SK-N-SH treated with all-trans-retinoic acid at 6 μM for 48 hours (cell line): Measurements from ENCODE around the gene SPINK4.

Experiments
- ATAC-seq: fragments of 200-7000 bp; cut with Tn5 transposase; 3 replicates; pipeline ENCODE4 v1.9.1; 2020; ENCODE audit warnings: mild to moderate bottlenecking, moderate library complexity
- ARNTL ChIP-seq: fragments of 450-650 bp; formaldehyde crosslinking; IDR thresholded peaks from 2 replicates; pipeline ENCODE4 v1.5.0; 2020; ENCODE audit warnings: low read depth, mild to moderate bottlenecking, moderate library complexity, borderline replicate concordance
- BACH2 ChIP-seq: fragments of 250-450 bp; sonication (Bioruptor Pico); IDR thresholded peaks from 2 replicates; pipeline ENCODE4 v1.9.0; 2021; ENCODE audit warnings: mild to moderate bottlenecking, borderline replicate concordance
- CREB5 ChIP-seq: fragments of 250-450 bp; sonication (Bioruptor Pico); IDR thresholded peaks from 2 replicates; pipeline ENCODE4 v1.5.1; 2020; ENCODE audit warnings: low read depth, mild to moderate bottlenecking, moderate library complexity
- CSDC2 ChIP-seq: fragments of 250-450 bp; sonication (Bioruptor Pico); IDR thresholded peaks from 2 replicates; pipeline ENCODE4 v1.5.0; 2020; ENCODE audit warnings: mild to moderate bottlenecking, moderate library complexity
- CSRNP3 ChIP-seq: fragments of 250-450 bp; sonication (Bioruptor Pico); IDR thresholded peaks from 2 replicates; pipeline ENCODE4 v1.5.1; 2021; ENCODE audit warnings: mild to moderate bottlenecking, moderate library complexity
- GLIS3 ChIP-seq: fragments of 250-450 bp; sonication (Bioruptor Pico); IDR thresholded peaks from 2 replicates; pipeline ENCODE4 v1.5.0; 2020; ENCODE audit warnings: mild to moderate bottlenecking, moderate library complexity
- ISL1 ChIP-seq: fragments of 250-450 bp; sonication (Bioruptor Pico); IDR thresholded peaks from 2 replicates; pipeline ENCODE4 v2.1.2; 2022; ENCODE audit warnings: mild to moderate bottlenecking, moderate library complexity
- PATZ1 ChIP-seq: fragments of 250-450 bp; sonication (Bioruptor Pico); IDR thresholded peaks from 2 replicates; pipeline ENCODE4 v1.8.0; 2020; ENCODE audit warnings: mild to moderate bottlenecking, moderate library complexity, borderline replicate concordance
- POU6F1 ChIP-seq: fragments of 250-450 bp; sonication (Bioruptor Pico); IDR thresholded peaks from 2 replicates; pipeline ENCODE4 v1.8.0; 2021; ENCODE audit warnings: low read depth, mild to moderate bottlenecking, moderate library complexity, borderline replicate concordance
- PPARA ChIP-seq: fragments of 250-450 bp; sonication (Bioruptor Pico); IDR thresholded peaks from 2 replicates; pipeline ENCODE4 v1.5.0; 2020; ENCODE audit warnings: mild to moderate bottlenecking, borderline replicate concordance
- RARB ChIP-seq: fragments of 250-450 bp; sonication (Bioruptor Pico); IDR thresholded peaks from 2 replicates; pipeline ENCODE4 v1.8.0; 2021; ENCODE audit warnings: mild to moderate bottlenecking, moderate library complexity
- SNAI2 ChIP-seq: fragments of 250-450 bp; sonication (Bioruptor Pico); IDR thresholded peaks from 2 replicates; pipeline ENCODE4 v1.5.0; 2020; ENCODE audit warnings: mild to moderate bottlenecking, moderate library complexity
- TOX ChIP-seq: fragments of 250-450 bp; sonication (Bioruptor Pico); IDR thresholded peaks from 2 replicates; pipeline ENCODE4 v1.8.0; 2021; ENCODE audit warnings: mild to moderate bottlenecking, moderate library complexity, borderline replicate concordance
- TSHZ2 ChIP-seq: fragments of 250-450 bp; sonication (Bioruptor Pico); IDR thresholded peaks from 2 replicates; pipeline ENCODE4 v1.5.0; 2020; ENCODE audit warnings: mild to moderate bottlenecking, moderate library complexity
- ZC3H10 ChIP-seq: fragments of 250-450 bp; sonication (Bioruptor Pico); IDR thresholded peaks from 2 replicates; pipeline ENCODE4 v1.5.1; 2021; ENCODE audit warnings: mild to moderate bottlenecking, moderate library complexity
- ZFP3 ChIP-seq: fragments of 250-450 bp; sonication (Bioruptor Pico); IDR thresholded peaks from 2 replicates; pipeline ENCODE4 v1.5.0; 2020; ENCODE audit warnings: mild to moderate bottlenecking, moderate library complexity
- ZFP30 ChIP-seq: fragments of 450-650 bp; formaldehyde crosslinking; IDR thresholded peaks from 2 replicates; pipeline ENCODE4 v1.5.0; 2022; ENCODE audit warnings: mild to moderate bottlenecking, moderate library complexity
- ZNF565 ChIP-seq: fragments of 450-650 bp; formaldehyde crosslinking; conservative IDR thresholded peaks from 2 replicates; pipeline ENCODE4 v1.5.0; 2020; ENCODE audit warnings: low read depth, mild to moderate bottlenecking, moderate library complexity
- ZNF70 ChIP-seq: fragments of 450-650 bp; formaldehyde crosslinking; IDR thresholded peaks from 2 replicates; pipeline ENCODE4 v1.5.0; 2020; ENCODE audit warnings: mild to moderate bottlenecking, moderate library complexity
- ZNF8 ChIP-seq: fragments of 450-650 bp; formaldehyde crosslinking; IDR thresholded peaks from 2 replicates; pipeline ENCODE4 v1.5.0; 2020; ENCODE audit warnings: mild to moderate bottlenecking, moderate library complexity

Gene SPINK4

GRCh38 chr9:33232815-33233214 lies 7.2 kb upstream of the SPINK4 start:
- ATAC-seq = no peak
- TF ChIP-seq TOX (CRISPR knock-in tag) = no peak
- TF ChIP-seq ISL1 = no peak
- TF ChIP-seq SNAI2 (CRISPR knock-in tag) = no peak
- no peak for TF ChIP-seq ZFP30 (CRISPR knock-in tag)
- no peak for TF ChIP-seq ZNF565 (CRISPR knock-in tag)
- no peak for TF ChIP-seq CREB5 (CRISPR knock-in tag)
- TF ChIP-seq ZNF8 (CRISPR knock-in tag) = no peak
- no peak for TF ChIP-seq RARB (CRISPR knock-in tag)
- TF ChIP-seq CSDC2 = no peak
- no peak for TF ChIP-seq ZC3H10
- TF ChIP-seq ZNF70 (CRISPR knock-in tag) = no peak
- no peak for TF ChIP-seq GLIS3 (CRISPR knock-in tag)
- TF ChIP-seq ARNTL (CRISPR knock-in tag) = no peak
- no peak for TF ChIP-seq ZFP3 (CRISPR knock-in tag)
- no peak for TF ChIP-seq PATZ1 (CRISPR knock-in tag)
- TF ChIP-seq PPARA (CRISPR knock-in tag) = no peak

- TF ChIP-seq ZFP30 (CRISPR knock-in tag) (no peak), CSRNP3 (CRISPR knock-in tag) (no peak), PPARA (CRISPR knock-in tag) (no peak), ZNF565 (CRISPR knock-in tag) (no peak), SNAI2 (CRISPR knock-in tag) (no peak), ZNF70 (CRISPR knock-in tag) (no peak), ZFP3 (CRISPR knock-in tag) (peak; percentile 40; the same call in 1 of the 2 replicates), BACH2 (CRISPR knock-in tag) (no peak)
- peak; percentile 79 for ATAC-seq
Observed at GRCh38 chr9:33233626-33234342, 6.2 kb upstream of the SPINK4 start.

GRCh38 chr9:33234511-33235467 lies 5.2 kb upstream of the SPINK4 start:
- no peak for ATAC-seq

More at GRCh38 chr9:33234511-33235467, 5.2 kb upstream of the SPINK4 start:
- TF ChIP-seq CREB5 (CRISPR knock-in tag) (no peak), RARB (CRISPR knock-in tag) (no peak), ZFP30 (CRISPR knock-in tag) (no peak), TSHZ2 (CRISPR knock-in tag) (no peak), BACH2 (CRISPR knock-in tag) (no peak), POU6F1 (CRISPR knock-in tag) (no peak), CSRNP3 (CRISPR knock-in tag) (no peak), ZC3H10 (no peak)
- TF ChIP-seq, all 23 proteins: peak for 0
